Stimulated activated CD8-positive, alpha-beta memory T cell treated with anti-CD3 and anti-CD28 coated beads, Interleukin-12 subunit alpha, Interleukin-12 subunit beta, amount 100 ng/mL, for 24 hours (primary cell): ENCODE results near the gene DEAF1.
"Not testable (repeated sequence)": the region's sequence is repeated elsewhere in the genome, so short reads cannot be mapped to it uniquely, and the experiment has no call there.

Experiments used
- DNase-seq: peaks from one replicate; pipeline ENCODE4 v3.0.0-alpha.2; 2020; ENCODE audit errors: extremely low read depth

The DEAF1 gene

GRCh38 chr11:694563-695287, at the start of gene DEAF1:
Gene DEAF1, minus strand, starts transcription at chr11:695222. Its CDS starts 175 bp downstream, at chr11:695047.
- DNase-seq = peak; percentile 96

- DNase-seq = no peak
Observed at GRCh38 chr11:742571-743201, 47.7 kb upstream of the DEAF1 start.

- DNase-seq = no peak
Observed at GRCh38 chr11:742156-742546, 47.1 kb upstream of the DEAF1 start.

- DNase-seq = not testable (repeated sequence)
Observed at GRCh38 chr11:737899-738298, 42.9 kb upstream of the DEAF1 start.

GRCh38 chr11:737366-737765, 42.3 kb upstream of the DEAF1 start:
- no peak for DNase-seq

- not testable (repeated sequence) for DNase-seq
Observed at GRCh38 chr11:734541-734940, 39.5 kb upstream of the DEAF1 start.

- DNase-seq = no peak
Observed at GRCh38 chr11:733072-733471, 38.0 kb upstream of the DEAF1 start.

GRCh38 chr11:729492-730074, 34.6 kb upstream of the DEAF1 start:
- DNase-seq = no peak

GRCh38 chr11:728901-729491, 34.0 kb upstream of the DEAF1 start:
- no peak for DNase-seq

GRCh38 chr11:727859-728748, 33.1 kb upstream of the DEAF1 start:
- DNase-seq = no peak

- DNase-seq = no peak
Observed at GRCh38 chr11:727281-727701, 32.3 kb upstream of the DEAF1 start.

- DNase-seq = no peak
Observed at GRCh38 chr11:726278-727220, 31.5 kb upstream of the DEAF1 start.

- no peak for DNase-seq
Observed at GRCh38 chr11:725624-726202, 30.7 kb upstream of the DEAF1 start.

- no peak for DNase-seq
Observed at GRCh38 chr11:724778-725386, 29.9 kb upstream of the DEAF1 start.

- no peak for DNase-seq
Observed at GRCh38 chr11:724049-724777, 29.2 kb upstream of the DEAF1 start.

- DNase-seq = no peak
Observed at GRCh38 chr11:723120-723883, 28.3 kb upstream of the DEAF1 start.

GRCh38 chr11:722346-722811, 27.4 kb upstream of the DEAF1 start:
- DNase-seq = no peak

GRCh38 chr11:721741-722345, 26.8 kb upstream of the DEAF1 start:
- no peak for DNase-seq
